DOHH2 (cell line): ENCODE results near the gene RAD23B.

ENCODE experiments used
- H3F3A ChIP-seq: fragments of 200-600 bp; sonication (generic), shearing (Covaris generic); 2 replicates; pipeline ENCODE4 v1.6.0; 2016; ENCODE audit warnings: antibody characterized with exemption, mild to moderate bottlenecking; ENCODE audit not compliant: control insufficient read depth, insufficient read depth
- H3K27ac ChIP-seq: fragments of 200-600 bp; sonication (generic); 2 replicates; pipeline ENCODE4 v1.5.1; 2014; ENCODE audit warnings: low read depth, mild to moderate bottlenecking, low read length, moderate library complexity
- H3K27me3 ChIP-seq: fragments of 200-600 bp; sonication (generic); 2 replicates; pipeline ENCODE4 v1.6.1; 2014; ENCODE audit warnings: mild to moderate bottlenecking, low read length, mixed read lengths; ENCODE audit not compliant: control insufficient read depth
- H3K36me3 ChIP-seq: fragments of 200-600 bp; sonication (generic); 2 replicates; pipeline ENCODE4 v1.6.1; 2014; ENCODE audit warnings: mild to moderate bottlenecking, low read length, moderate library complexity, mixed read lengths; ENCODE audit not compliant: control insufficient read depth
- H3K4me1 ChIP-seq: fragments of 200-600 bp; sonication (generic); 2 replicates; pipeline ENCODE4 v1.6.1; 2014; ENCODE audit warnings: mild to moderate bottlenecking, low read length, mixed read lengths; ENCODE audit not compliant: control insufficient read depth
- H3K4me2 ChIP-seq: fragments of 200-600 bp; sonication (generic); 2 replicates; pipeline ENCODE4 v1.6.0; 2014; ENCODE audit warnings: mild to moderate bottlenecking, low read length, moderate library complexity
- H3K4me3 ChIP-seq: fragments of 200-600 bp; sonication (generic); 2 replicates; pipeline ENCODE4 v1.5.1; 2014; ENCODE audit warnings: mild to moderate bottlenecking, low read length, mixed read lengths
- H3K79me2 ChIP-seq: fragments of 200-600 bp; sonication (generic); 2 replicates; pipeline ENCODE4 v1.6.1; 2014; ENCODE audit warnings: mild to moderate bottlenecking, low read length, mixed read lengths; ENCODE audit not compliant: control insufficient read depth
- H3K9me2 ChIP-seq: fragments of 200-600 bp; sonication (generic); replicated peaks from 2 replicates; pipeline ENCODE4 v1.6.1; 2014; ENCODE audit warnings: mild to moderate bottlenecking, low read length, mixed read lengths; ENCODE audit not compliant: control insufficient read depth
- H3K9me3 ChIP-seq: fragments of 200-600 bp; sonication (generic); 2 replicates; pipeline ENCODE4 v1.6.1; 2014; ENCODE audit warnings: antibody characterized with exemption, low read length, mixed read lengths; ENCODE audit not compliant: control insufficient read depth, insufficient read depth
- H4K20me1 ChIP-seq: fragments of 200-600 bp; sonication (generic); 2 replicates; pipeline ENCODE4 v1.6.0; 2014; ENCODE audit warnings: low read depth, mild to moderate bottlenecking, antibody characterized with exemption, low read length, moderate library complexity; ENCODE audit not compliant: control insufficient read depth, insufficient read depth
- CTCF ChIP-seq: fragments of 200-600 bp; sonication (generic); IDR thresholded peaks from one replicate; pipeline ENCODE4 v1.5.1; 2014; ENCODE audit warnings: antibody characterized with exemption, mild to moderate bottlenecking, low read depth, low read length; ENCODE audit not compliant: poor library complexity, severe bottlenecking
- EZH2phosphoT487 ChIP-seq: fragments of 200-600 bp; sonication (generic); IDR thresholded peaks from 2 replicates; pipeline ENCODE4 v1.6.1; 2017; ENCODE audit warnings: borderline replicate concordance, mild to moderate bottlenecking, antibody characterized with exemption, low read length, moderate library complexity, mixed read lengths

RAD23B gene

DNA sequence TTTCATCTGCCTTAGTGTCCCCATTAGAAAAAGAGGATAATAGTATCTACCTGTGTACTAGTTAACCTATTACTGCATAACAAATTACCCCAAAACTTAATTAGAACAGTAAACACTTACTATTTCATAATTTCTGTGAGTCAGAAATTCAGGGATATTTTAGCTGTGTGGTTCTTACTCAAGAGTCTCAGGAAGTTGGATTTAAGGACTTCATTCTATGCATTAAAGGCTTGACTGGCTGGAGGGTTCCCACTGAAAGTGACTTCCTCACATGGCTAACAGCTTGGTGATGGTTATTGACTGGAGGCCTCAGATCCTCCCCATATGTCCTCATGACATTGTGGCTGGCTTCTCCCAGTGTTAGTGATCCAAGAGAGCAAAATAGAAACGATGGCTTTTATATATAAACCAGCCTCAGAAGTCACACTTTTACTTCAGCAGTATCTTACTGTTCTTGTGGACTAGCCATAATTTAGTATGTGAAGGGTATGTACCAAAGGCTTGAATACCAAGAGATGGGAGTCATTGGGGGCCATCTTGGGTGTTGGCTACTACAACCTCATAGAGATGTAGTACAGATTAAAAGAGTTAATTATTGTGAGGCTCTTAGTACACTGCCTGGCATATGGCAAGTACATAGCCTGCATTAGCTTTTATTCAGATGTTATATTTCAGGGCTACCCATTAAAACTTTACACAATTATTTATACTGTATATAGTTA is 9.9 kb downstream of the RAD23B start:
- H3F3A ChIP-seq: no peaks in the 10 kb centered on the region
- no peaks in the 10 kb centered on the region for H3K9me3 ChIP-seq
- TF ChIP-seq EZH2phosphoT487 (no peak), CTCF (no peak)
- H3K79me2 ChIP-seq: peaks cover 100% of the 10 kb centered on the region
- no peak overlapping the region for H3K4me3 ChIP-seq
- H3K27me3 ChIP-seq: no peaks in the 10 kb centered on the region
- H3K4me2 ChIP-seq: no peak overlapping the region
- peaks cover 42% of the 10 kb centered on the region for H3K4me1 ChIP-seq
- peaks cover 33% of the 10 kb centered on the region for H3K36me3 ChIP-seq
- H3K27ac ChIP-seq: no peak overlapping the region
- H4K20me1 ChIP-seq: peaks cover 64% of the 10 kb centered on the region
- no peaks in the 10 kb centered on the region for H3K9me2 ChIP-seq

DNA sequence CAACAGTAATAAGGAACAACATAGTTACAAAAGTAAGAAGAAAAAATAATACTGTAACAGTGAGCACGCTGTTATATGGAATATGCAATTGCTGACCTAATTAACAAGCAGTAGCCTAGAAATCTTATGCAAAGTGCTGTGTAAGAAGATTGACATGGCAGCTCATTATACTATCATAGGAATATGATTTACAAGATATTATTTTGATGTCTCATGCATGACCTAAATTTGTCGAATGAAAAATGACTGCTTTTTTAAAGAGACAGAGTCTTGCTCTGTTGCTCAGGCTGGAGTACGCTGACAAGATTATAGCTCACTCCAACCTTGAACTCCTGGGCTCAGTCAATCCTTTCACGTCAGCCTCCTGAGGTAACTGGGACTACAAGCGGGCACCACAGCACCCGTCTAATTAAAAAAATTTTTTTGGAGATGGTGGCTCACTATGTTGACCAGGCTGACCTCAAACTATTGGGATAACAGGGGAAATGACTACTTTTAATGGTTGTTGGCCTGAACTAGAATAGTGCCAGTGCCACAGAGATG is 10.5 kb downstream of the RAD23B start:
- Histone ChIP-seq H3K27me3 (no peaks in the 10 kb centered on the region), H3K4me1 (peaks cover 37% of the 10 kb centered on the region), H3K4me3 (no peak overlapping the region), H3K4me2 (no peak overlapping the region), H3K79me2 (peaks cover 100% of the 10 kb centered on the region), H3K27ac (no peak overlapping the region), H3K36me3 (peaks cover 34% of the 10 kb centered on the region), H4K20me1 (peaks cover 60% of the 10 kb centered on the region), H3K9me2 (no peaks in the 10 kb centered on the region), H3K9me3 (no peaks in the 10 kb centered on the region), H3F3A (peaks cover under 1% of the 10 kb centered on the region; the same call in 1 of the 2 replicates)
- TF ChIP-seq EZH2phosphoT487 (no peak), CTCF (no peak)

DNA sequence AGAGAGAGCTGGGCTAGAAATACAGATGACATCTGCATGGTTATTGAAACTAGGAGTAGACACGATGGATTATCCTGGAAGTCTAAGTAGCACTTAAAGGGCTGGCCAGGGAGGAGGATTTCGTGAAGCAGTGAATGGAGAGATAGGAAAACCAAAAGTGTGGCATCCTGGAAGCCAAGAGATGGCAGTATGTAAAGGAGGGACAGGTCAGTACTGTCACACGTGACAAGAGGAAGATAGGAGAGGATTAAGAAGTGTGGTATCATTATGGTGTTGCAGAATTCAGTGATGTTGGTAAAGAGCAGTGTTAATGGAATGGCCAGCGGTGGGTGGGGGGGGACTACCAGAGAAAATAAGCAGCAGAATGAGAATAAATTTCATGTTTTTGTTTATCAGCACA is 11.7 kb downstream of the RAD23B start:
- H3K36me3 ChIP-seq: peaks cover 39% of the 10 kb centered on the region
- H3K9me3 ChIP-seq: no peaks in the 10 kb centered on the region
- no peaks in the 10 kb centered on the region for H3K27me3 ChIP-seq
- H3K27ac ChIP-seq: no peak overlapping the region
- TF ChIP-seq CTCF: no peak
- no peak for TF ChIP-seq EZH2phosphoT487
- peaks cover 100% of the 10 kb centered on the region for H3K79me2 ChIP-seq
- H3K4me3 ChIP-seq: no peak overlapping the region
- peaks cover 61% of the 10 kb centered on the region for H4K20me1 ChIP-seq
- no peak overlapping the region for H3K4me2 ChIP-seq
- H3K4me1 ChIP-seq: peaks cover 32% of the 10 kb centered on the region
- peaks cover 3% of the 10 kb centered on the region; the same call in 1 of the 2 replicates for H3F3A ChIP-seq
- H3K9me2 ChIP-seq: no peaks in the 10 kb centered on the region
